H9 (cell line): ENCODE results near the gene APC. TPM values are rescaled to one million over a fixed set of nuclear protein-coding genes. Genes with fewer than 3 reads are reported as not detected.

Experiments used
- DNase-seq: peaks from one replicate; pipeline ENCODE4 v3.0.0-alpha.2; 2017
- H2AFZ ChIP-seq: one replicate; pipeline ENCODE4 v1.6.1; 2013; ENCODE audit warnings: mild to moderate bottlenecking, low read length, control low read depth, moderate library complexity
- H2AK5ac ChIP-seq: 2 replicates; pipeline ENCODE4 v1.6.1; 2013; ENCODE audit warnings: low read length, control low read depth, mixed read lengths; ENCODE audit not compliant: insufficient read length
- H2BK120ac ChIP-seq: one replicate; pipeline ENCODE4 v1.6.1; 2013; ENCODE audit warnings: low read depth, mild to moderate bottlenecking, low read length, control low read depth, inconsistent platforms; ENCODE audit not compliant: poor library complexity, severe bottlenecking
- H2BK12ac ChIP-seq: 2 replicates; pipeline ENCODE4 v1.6.1; 2013; ENCODE audit warnings: low read length, control low read depth, mixed read lengths, low read depth; ENCODE audit not compliant: insufficient read length
- H2BK15ac ChIP-seq: 2 replicates; pipeline ENCODE4 v1.6.1; 2013; ENCODE audit warnings: low read depth, low read length, control low read depth
- H2BK20ac ChIP-seq: one replicate; pipeline ENCODE4 v1.6.1; 2013; ENCODE audit warnings: low read depth, mild to moderate bottlenecking, low read length, control low read depth, inconsistent platforms; ENCODE audit not compliant: poor library complexity, severe bottlenecking
- H2BK5ac ChIP-seq: 2 replicates; pipeline ENCODE4 v1.6.1; 2013; ENCODE audit warnings: low read length, control low read depth, mixed read lengths; ENCODE audit not compliant: insufficient read length
- H3K14ac ChIP-seq: 2 replicates; pipeline ENCODE4 v1.6.1; 2013; ENCODE audit warnings: low read length, control low read depth; ENCODE audit not compliant: insufficient read depth
- H3K18ac ChIP-seq: 2 replicates; pipeline ENCODE4 v1.6.1; 2013; ENCODE audit warnings: low read depth, mild to moderate bottlenecking, mixed read lengths, low read length, control low read depth; ENCODE audit not compliant: insufficient read length
- H3K23ac ChIP-seq: 2 replicates; pipeline ENCODE4 v1.6.1; 2013; ENCODE audit warnings: low read length, control low read depth, mixed read lengths, low read depth; ENCODE audit not compliant: insufficient read length
- H3K23me2 ChIP-seq: 2 replicates; pipeline ENCODE4 v1.6.1; 2013; ENCODE audit warnings: low read depth, mild to moderate bottlenecking, mixed read lengths, low read length, control low read depth; ENCODE audit not compliant: insufficient read length, poor library complexity, severe bottlenecking
- H3K27ac ChIP-seq: 2 replicates; pipeline ENCODE4 v1.5.1; 2013; ENCODE audit warnings: low read length, control low read depth, mixed read lengths, low read depth; ENCODE audit not compliant: insufficient read length
- H3K27me3 ChIP-seq: 2 replicates; pipeline ENCODE4 v1.6.1; 2013; ENCODE audit warnings: low read length, control low read depth, inconsistent platforms; ENCODE audit not compliant: insufficient read depth
- H3K4ac ChIP-seq: 2 replicates; pipeline ENCODE4 v1.6.1; 2013; ENCODE audit warnings: low read depth, mild to moderate bottlenecking, control low read depth, inconsistent platforms, low read length, moderate library complexity
- H3K4me1 ChIP-seq: 2 replicates; pipeline ENCODE4 v1.6.1; 2013; ENCODE audit warnings: low read length, control low read depth, inconsistent platforms; ENCODE audit not compliant: insufficient read depth
- H3K4me2 ChIP-seq: 2 replicates; pipeline ENCODE4 v1.6.1; 2013; ENCODE audit warnings: low read length, control low read depth, mixed read lengths; ENCODE audit not compliant: insufficient read length, insufficient read depth
- H3K56ac ChIP-seq: 2 replicates; pipeline ENCODE4 v1.6.1; 2013; ENCODE audit warnings: low read depth, mild to moderate bottlenecking, mixed read lengths, low read length, control low read depth; ENCODE audit not compliant: insufficient read length
- H3K79me1 ChIP-seq: 2 replicates; pipeline ENCODE4 v1.6.1; 2013; ENCODE audit warnings: low read depth, mild to moderate bottlenecking, moderate library complexity, low read length, control low read depth, inconsistent platforms; ENCODE audit not compliant: insufficient read depth, poor library complexity, severe bottlenecking
- H3K79me2 ChIP-seq: 2 replicates; pipeline ENCODE4 v1.6.1; 2013; ENCODE audit warnings: low read length, control low read depth, inconsistent platforms; ENCODE audit not compliant: insufficient read depth
- H3K9ac ChIP-seq: 2 replicates; pipeline ENCODE4 v1.6.1; 2013; ENCODE audit warnings: low read length, control low read depth, mixed read lengths; ENCODE audit not compliant: insufficient read length; ENCODE audit errors: extremely low read depth
- H3K9me3 ChIP-seq: one replicate; pipeline ENCODE4 v1.6.1; 2013; ENCODE audit warnings: low read depth, low read length, inconsistent platforms; ENCODE audit not compliant: control insufficient read depth
- H3T11ph ChIP-seq: one replicate; pipeline ENCODE4 v1.6.1; 2013; ENCODE audit warnings: mild to moderate bottlenecking, low read length, control low read depth, inconsistent platforms
- H4K20me1 ChIP-seq: one replicate; pipeline ENCODE4 v1.6.1; 2013; ENCODE audit not compliant: control insufficient read depth, insufficient read length, insufficient read depth
- H4K5ac ChIP-seq: 2 replicates; pipeline ENCODE4 v1.6.1; 2013; ENCODE audit warnings: low read depth, mild to moderate bottlenecking, mixed read lengths, low read length, control low read depth; ENCODE audit not compliant: insufficient read length
- H4K8ac ChIP-seq: replicated peaks from 2 replicates; pipeline ENCODE4 v1.6.1; 2013; ENCODE audit warnings: low read length, control low read depth, mixed read lengths, low read depth; ENCODE audit not compliant: insufficient read length
- H4K91ac ChIP-seq: 2 replicates; pipeline ENCODE4 v1.6.1; 2013; ENCODE audit warnings: low read depth, mild to moderate bottlenecking, moderate library complexity, mixed read lengths, low read length, control low read depth; ENCODE audit not compliant: insufficient read length
- H3K27ac Mint-ChIP-seq, 3 experiments: 2 replicates in 2 of 3; 3 replicates in 1 of 3; pipeline ENCODE4 v1.8.0; 2020 to 2021; ENCODE audit warnings: mixed read lengths in 3 of 3, mild to moderate bottlenecking in 1 of 3, moderate library complexity in 1 of 3
- H3K27me3 Mint-ChIP-seq: 2 replicates; pipeline ENCODE4 v1.8.0; 2021; ENCODE audit warnings: low read depth, mild to moderate bottlenecking, moderate library complexity, mixed read lengths
- H3K36me3 Mint-ChIP-seq, 3 experiments: 2 replicates in 2 of 3; 3 replicates in 1 of 3; pipeline ENCODE4 v1.8.0; 2020 to 2021; ENCODE audit warnings: low read depth in 3 of 3, mixed read lengths in 3 of 3; ENCODE audit not compliant: insufficient read depth in 1 of 3
- H3K4me1 Mint-ChIP-seq, 2 experiments: 2 replicates each; pipeline ENCODE4 v1.8.0; 2020; ENCODE audit warnings: mixed read lengths in 2 of 2
- H3K4me3 Mint-ChIP-seq, 2 experiments: 2 replicates in 1 of 2; 3 replicates in 1 of 2; pipeline ENCODE4 v1.8.0; 2020 to 2021; ENCODE audit warnings: mild to moderate bottlenecking in 2 of 2, mixed read lengths in 2 of 2, moderate library complexity in 1 of 2
- H3K9me3 Mint-ChIP-seq, 2 experiments: 2 replicates in 1 of 2; 3 replicates in 1 of 2; pipeline ENCODE4 v1.8.0; 2020; ENCODE audit warnings: mild to moderate bottlenecking in 2 of 2, mixed read lengths in 2 of 2, moderate library complexity in 1 of 2
- WGBS: extraction: QIAGEN DNeasy Blood & Tissue Kit; methylation state at CpG from one replicate; pipeline ENCODE4 v1.1.7; 2013; ENCODE audit warnings: missing lambda C conversion rate, low lambda C conversion rate, mixed read lengths; ENCODE audit not compliant: insufficient read length; ENCODE audit errors: extremely low coverage; 5-methylcytosine and 5-hydroxymethylcytosine counted together
- total RNA-seq: library from RNA; stranded (reverse); gene quantifications from 2 replicates; pipeline ENCODE4 v1.2.1, GENCODE V29; 2021
- TF ChIP-seq, protein P1 (sequence below): fragments of 200-600 bp; sonication (generic); conservative IDR thresholded peaks from 3 replicates; pipeline ENCODE4 v1.8.0; 2021; ENCODE audit warnings: antibody characterized with exemption, mild to moderate bottlenecking

The APC gene
- total RNA-seq, 1 experiment from 2014 or later: 29.3 TPM

DNA sequence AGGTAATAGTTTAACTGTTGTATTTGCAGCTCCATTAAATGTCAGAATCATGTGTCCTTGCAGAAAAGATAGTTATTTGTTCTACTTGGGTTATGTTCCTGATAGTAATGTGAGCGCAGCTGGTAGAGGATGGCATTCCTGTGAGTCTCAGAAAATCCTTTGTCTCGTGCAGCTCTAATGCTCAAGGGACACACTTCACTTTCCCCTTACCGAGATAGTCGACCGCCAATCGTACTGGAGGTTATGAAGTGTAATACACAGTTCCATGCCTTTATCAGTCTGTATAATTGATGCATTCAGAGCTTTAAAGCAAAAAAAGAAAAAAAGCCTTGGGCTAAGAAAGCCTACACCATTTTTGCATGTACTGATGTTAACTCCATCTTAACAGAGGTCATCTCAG is 63.2 kb downstream of the APC start:
- H2BK5ac ChIP-seq: no peak overlapping the region
- no peaks in the 10 kb centered on the region for H3K27me3 Mint-ChIP-seq
- H3K4me1 ChIP-seq: peaks cover 2% of the 10 kb centered on the region; the same call in 1 of the 2 replicates
- no peak overlapping the region for H2BK120ac ChIP-seq
- H4K8ac ChIP-seq: no peak overlapping the region
- H2BK12ac ChIP-seq: no peak overlapping the region
- H3K9ac ChIP-seq: no peak overlapping the region
- peaks cover 8 to 12% (median 10%) of the 10 kb centered on the region in 3 experiments; a peak in 6 of 7 replicates for H3K36me3 Mint-ChIP-seq
- no peak overlapping the region for H2BK20ac ChIP-seq
- H2AFZ ChIP-seq: no peak overlapping the region
- no peaks in the 10 kb centered on the region for H3K9me3 ChIP-seq
- H3K4me1 Mint-ChIP-seq: peaks cover 17 to 21% of the 10 kb centered on the region in 2 experiments
- no peak overlapping the region for H4K91ac ChIP-seq
- no peaks in the 10 kb centered on the region for H4K20me1 ChIP-seq
- H3K18ac ChIP-seq: no peak overlapping the region
- no peaks in the 10 kb centered on the region for H3K79me2 ChIP-seq
- no peak overlapping the region for H3K27ac ChIP-seq
- H4K5ac ChIP-seq: no peak overlapping the region
- H3K14ac ChIP-seq: no peak overlapping the region
- no peak overlapping the region for H3K56ac ChIP-seq
- no peak overlapping the region for H3T11ph ChIP-seq
- H3K27ac Mint-ChIP-seq: no peak overlapping the region
- no peaks in the 10 kb centered on the region for H3K79me1 ChIP-seq
- TF ChIP-seq, protein P1, sequence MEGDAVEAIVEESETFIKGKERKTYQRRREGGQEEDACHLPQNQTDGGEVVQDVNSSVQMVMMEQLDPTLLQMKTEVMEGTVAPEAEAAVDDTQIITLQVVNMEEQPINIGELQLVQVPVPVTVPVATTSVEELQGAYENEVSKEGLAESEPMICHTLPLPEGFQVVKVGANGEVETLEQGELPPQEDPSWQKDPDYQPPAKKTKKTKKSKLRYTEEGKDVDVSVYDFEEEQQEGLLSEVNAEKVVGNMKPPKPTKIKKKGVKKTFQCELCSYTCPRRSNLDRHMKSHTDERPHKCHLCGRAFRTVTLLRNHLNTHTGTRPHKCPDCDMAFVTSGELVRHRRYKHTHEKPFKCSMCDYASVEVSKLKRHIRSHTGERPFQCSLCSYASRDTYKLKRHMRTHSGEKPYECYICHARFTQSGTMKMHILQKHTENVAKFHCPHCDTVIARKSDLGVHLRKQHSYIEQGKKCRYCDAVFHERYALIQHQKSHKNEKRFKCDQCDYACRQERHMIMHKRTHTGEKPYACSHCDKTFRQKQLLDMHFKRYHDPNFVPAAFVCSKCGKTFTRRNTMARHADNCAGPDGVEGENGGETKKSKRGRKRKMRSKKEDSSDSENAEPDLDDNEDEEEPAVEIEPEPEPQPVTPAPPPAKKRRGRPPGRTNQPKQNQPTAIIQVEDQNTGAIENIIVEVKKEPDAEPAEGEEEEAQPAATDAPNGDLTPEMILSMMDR: no peak
- H2BK15ac ChIP-seq: no peak overlapping the region
- H2AK5ac ChIP-seq: no peak overlapping the region
- no CpG with 5 or more reads among the region's 6 CpGs for WGBS
- DNase-seq: no peak
- no peak overlapping the region for H3K4me2 ChIP-seq
- no peaks in the 10 kb centered on the region for H3K9me3 Mint-ChIP-seq
- no peak overlapping the region for H3K4ac ChIP-seq
- no peaks in the 10 kb centered on the region for H3K23me2 ChIP-seq
- H3K27me3 ChIP-seq: no peaks in the 10 kb centered on the region
- H3K23ac ChIP-seq: no peak overlapping the region
- no peak overlapping the region for H3K4me3 Mint-ChIP-seq
